Fibroblast of lung (primary cell): ENCODE data around the gene FAM181A. TPM values are rescaled to one million over a fixed set of nuclear protein-coding genes. Genes with fewer than 3 reads are reported as not detected.

Experiments used
- DNase-seq, 2 donors: peaks; one replicate each; pipeline versions ENCODE4 v3.0.0 to v3.0.0-alpha.2; 2010; ENCODE audit warnings: low read depth in 2 of 2
- H2AFZ ChIP-seq: 2 replicates; pipeline ENCODE4 v1.5.1; 2012; ENCODE audit warnings: low read length, control low read depth, inconsistent platforms
- H3K27ac ChIP-seq: 2 replicates; pipeline ENCODE4 v1.5.1; 2011; ENCODE audit warnings: low read length, control low read depth; ENCODE audit not compliant: insufficient read depth
- H3K27me3 ChIP-seq: 2 replicates; pipeline ENCODE4 v1.5.1; 2011; ENCODE audit warnings: mild to moderate bottlenecking, low read length; ENCODE audit not compliant: control insufficient read depth, insufficient read depth
- H3K36me3 ChIP-seq: 2 replicates; pipeline ENCODE4 v1.5.1; 2011; ENCODE audit warnings: low read length; ENCODE audit not compliant: control insufficient read depth, insufficient read depth
- H3K4me1 ChIP-seq: 2 replicates; pipeline ENCODE4 v1.5.1; 2011; ENCODE audit warnings: low read length; ENCODE audit not compliant: control insufficient read depth, insufficient read depth; ENCODE audit errors: extremely low read depth
- H3K4me2 ChIP-seq: 2 replicates; pipeline ENCODE4 v1.5.1; 2011; ENCODE audit warnings: low read length, control low read depth; ENCODE audit not compliant: insufficient read depth; ENCODE audit errors: extremely low read depth
- H3K4me3 ChIP-seq, 4 experiments: fragments of 200-600 bp in 1 of 4; sonication (generic) in 1 of 4; replicated peaks in 1 of 4; 2 replicates each; pipeline ENCODE4 v1.5.1; 2011 to 2016; ENCODE audit warnings: low read length in 4 of 4, low read depth in 3 of 4, mild to moderate bottlenecking in 3 of 4, control low read depth in 2 of 4, inconsistent platforms in 1 of 4, mixed read lengths in 1 of 4; ENCODE audit not compliant: insufficient read depth in 1 of 4; ENCODE audit errors: control extremely low read depth in 1 of 4
- H3K79me2 ChIP-seq: 2 replicates; pipeline ENCODE4 v1.5.1; 2012; ENCODE audit warnings: mild to moderate bottlenecking, low read length, inconsistent platforms; ENCODE audit not compliant: control insufficient read depth, insufficient read depth
- H3K9ac ChIP-seq: 2 replicates; pipeline ENCODE4 v1.5.1; 2011; ENCODE audit warnings: mild to moderate bottlenecking, low read length, control low read depth; ENCODE audit not compliant: insufficient read depth
- H3K9me3 ChIP-seq: 2 replicates; pipeline ENCODE4 v1.5.1; 2012; ENCODE audit warnings: low read depth, low read length; ENCODE audit not compliant: control insufficient read depth, insufficient read depth
- H4K20me1 ChIP-seq: 2 replicates; pipeline ENCODE4 v1.5.1; 2011; ENCODE audit warnings: low read length; ENCODE audit not compliant: control insufficient read depth, insufficient read depth; ENCODE audit errors: extremely low read depth
- CTCF ChIP-seq, 2 donors: IDR thresholded peaks in 1 of 2; conservative IDR thresholded peaks in 1 of 2; 1 replicate in 1 of 2; 2 replicates in 1 of 2; pipeline ENCODE4 v1.5.1; 2011 to 2012; ENCODE audit warnings: low read length in 2 of 2, control low read depth in 1 of 2, inconsistent platforms in 1 of 2, low read depth in 1 of 2, mild to moderate bottlenecking in 1 of 2
- EZH2 ChIP-seq: IDR thresholded peaks from 2 replicates; pipeline ENCODE4 v1.5.1; 2012; ENCODE audit warnings: low read length, control low read depth, mild to moderate bottlenecking; ENCODE audit errors: missing control alignments
- polyA plus RNA-seq, 2 donors: library from polyadenylated mRNA; depleted of rRNA in 1 of 2; stranded (reverse) in 1 of 2; unstranded in 1 of 2; fragments of >200 nt; gene quantifications; 2 replicates each; pipeline ENCODE4 v1.2.1, GENCODE V29; 2011 to 2012; ENCODE audit warnings: missing spikeins in 1 of 2
- total RNA-seq: library from RNA; depleted of rRNA; stranded (reverse); fragments of >200 nt; gene quantifications from 2 replicates; pipeline ENCODE4 v1.2.1, GENCODE V29; 2014

FAM181A gene
- total and polyA plus RNA-seq, 2 donors (not counting 1 experiment from before 2014, with no cell fraction given), result not detected

GRCh38 chr14:93954900-93955849, 28.0 kb downstream of the FAM181A start:
- Histone ChIP-seq H3K36me3 (no peaks in the 10 kb centered on the region), H3K9ac (no peak overlapping the region), H3K27ac (no peak overlapping the region), H3K79me2 (no peaks in the 10 kb centered on the region), H3K4me3 (no peak overlapping the region), H2AFZ (no peak overlapping the region), H3K27me3 (no peaks in the 10 kb centered on the region), H3K9me3 (no peaks in the 10 kb centered on the region), H4K20me1 (no peaks in the 10 kb centered on the region), H3K4me1 (no peaks in the 10 kb centered on the region), H3K4me2 (no peak overlapping the region)
- no peak for DNase-seq
- TF ChIP-seq EZH2 (no peak), CTCF (conservative IDR thresholded peaks at IDR 0.05 in 1 of 2, IDR thresholded peaks at IDR 0.05 in 1 of 2; ENCODE audit: low read depth in 1 of 2, low read length in 2 of 2) (no peak)

GRCh38 chr14:93955850-93956481, 28.8 kb downstream of the FAM181A start:
- Histone ChIP-seq H3K27ac (no peak overlapping the region), H3K27me3 (no peaks in the 10 kb centered on the region), H3K4me1 (no peaks in the 10 kb centered on the region), H3K79me2 (no peaks in the 10 kb centered on the region), H3K36me3 (no peaks in the 10 kb centered on the region), H3K9ac (no peak overlapping the region), H3K9me3 (no peaks in the 10 kb centered on the region), H3K4me2 (no peak overlapping the region), H2AFZ (no peak overlapping the region), H3K4me3 (no peak overlapping the region), H4K20me1 (no peaks in the 10 kb centered on the region)
- TF ChIP-seq EZH2 (no peak), CTCF (conservative IDR thresholded peaks at IDR 0.05 in 1 of 2, IDR thresholded peaks at IDR 0.05 in 1 of 2; ENCODE audit: low read depth in 1 of 2, low read length in 2 of 2) (no peak)
- DNase-seq, result no peak

GRCh38 chr14:93956514-93957332, 29.6 kb downstream of the FAM181A start:
- Histone ChIP-seq H3K36me3 (no peaks in the 10 kb centered on the region), H2AFZ (no peak overlapping the region), H3K27ac (no peak overlapping the region)

More at GRCh38 chr14:93956514-93957332, 29.6 kb downstream of the FAM181A start:
- no peak overlapping the region for H3K4me2 ChIP-seq
- no peak overlapping the region for H3K4me3 ChIP-seq
- no peak overlapping the region for H3K9ac ChIP-seq
- H3K27me3 ChIP-seq, result no peaks in the 10 kb centered on the region
- H3K9me3 ChIP-seq, result no peaks in the 10 kb centered on the region
- H3K4me1 ChIP-seq, result no peaks in the 10 kb centered on the region
- TF ChIP-seq CTCF (conservative IDR thresholded peaks at IDR 0.05 in 1 of 2, IDR thresholded peaks at IDR 0.05 in 1 of 2; ENCODE audit: low read depth in 1 of 2, low read length in 2 of 2) (no peak), EZH2 (no peak)
- no peaks in the 10 kb centered on the region for H4K20me1 ChIP-seq
- H3K79me2 ChIP-seq, result no peaks in the 10 kb centered on the region
- no peak for DNase-seq
